Osteoblast (primary cell): Measurements from ENCODE around the gene SCAMP2. TPM values are rescaled to one million over a fixed set of nuclear protein-coding genes. Genes with fewer than 3 reads are reported as not detected.
"Not testable (repeated sequence)": the region's sequence is repeated elsewhere in the genome, so short reads cannot be mapped to it uniquely, and the experiment has no call there.

Experiments used
- DNase-seq: peaks from one replicate; pipeline ENCODE4 v3.0.0; 2011; ENCODE audit warnings: low spot score, mixed read lengths; ENCODE audit not compliant: insufficient read length; ENCODE audit errors: missing footprints
- H2AFZ ChIP-seq: 2 replicates; pipeline ENCODE4 v1.6.0; 2011; ENCODE audit warnings: mild to moderate bottlenecking, low read length
- H3K27ac ChIP-seq: 2 replicates; pipeline ENCODE4 v1.5.1; 2011; ENCODE audit warnings: mild to moderate bottlenecking, low read depth, low read length, moderate library complexity
- H3K27me3 ChIP-seq: 2 replicates; pipeline ENCODE4 v1.6.0; 2012; ENCODE audit warnings: mild to moderate bottlenecking, control low read depth, inconsistent platforms, low read length, moderate library complexity; ENCODE audit not compliant: insufficient read depth
- H3K36me3 ChIP-seq: 2 replicates; pipeline ENCODE4 v1.5.1; 2011; ENCODE audit warnings: mild to moderate bottlenecking, low read length, control low read depth, moderate library complexity; ENCODE audit not compliant: insufficient read depth
- H3K4me1 ChIP-seq: 2 replicates; pipeline ENCODE4 v1.5.1; 2011; ENCODE audit warnings: mild to moderate bottlenecking, low read length, control low read depth, moderate library complexity; ENCODE audit not compliant: insufficient read depth
- H3K4me2 ChIP-seq: 2 replicates; pipeline ENCODE4 v1.6.0; 2011; ENCODE audit warnings: mild to moderate bottlenecking, low read length; ENCODE audit not compliant: insufficient read depth
- H3K4me3 ChIP-seq: fragments of 200-600 bp; sonication (generic); 3 replicates; pipeline ENCODE4 v1.5.1; 2012; ENCODE audit warnings: mild to moderate bottlenecking, low read length, inconsistent platforms; ENCODE audit not compliant: insufficient read depth
- H3K79me2 ChIP-seq: 2 replicates; pipeline ENCODE4 v1.6.0; 2012; ENCODE audit warnings: mild to moderate bottlenecking, low read length, control low read depth, inconsistent platforms; ENCODE audit not compliant: insufficient read depth
- H3K9me3 ChIP-seq: 2 replicates; pipeline ENCODE4 v1.5.1; 2011; ENCODE audit warnings: low read depth, low read length, control low read depth
- H4K20me1 ChIP-seq: 2 replicates; pipeline ENCODE4 v1.6.0; 2012; ENCODE audit warnings: mild to moderate bottlenecking, low read length, control low read depth; ENCODE audit not compliant: insufficient read depth
- CTCF ChIP-seq: IDR thresholded peaks from 2 replicates; pipeline ENCODE4 v1.5.1; 2011; ENCODE audit warnings: mild to moderate bottlenecking, low read depth, low read length, moderate library complexity; ENCODE audit errors: extremely low read depth
- total RNA-seq: library from RNA; depleted of rRNA; stranded (reverse); fragments of >200 nt; gene quantifications from 2 replicates; pipeline ENCODE4 v1.2.3, GENCODE V29; 2012

Gene SCAMP2
- total RNA-seq, 1 donor, result 23.9 TPM

GRCh38 chr15:74890665-74890960 is 17.4 kb upstream of the SCAMP2 start:
- peak overlapping the region; percentile 100 for H3K4me3 ChIP-seq
- peak overlapping the region; percentile 79 for H3K27ac ChIP-seq
- peaks cover 14% of the 10 kb centered on the region for H3K36me3 ChIP-seq
- no peak for DNase-seq
- H3K4me1 ChIP-seq, result peaks cover 16% of the 10 kb centered on the region
- H3K9me3 ChIP-seq, result no peaks in the 10 kb centered on the region
- H4K20me1 ChIP-seq, result no peaks in the 10 kb centered on the region
- H3K4me2 ChIP-seq, result peak overlapping the region; percentile 98
- H3K27me3 ChIP-seq, result no peaks in the 10 kb centered on the region
- TF ChIP-seq CTCF, result no peak
- H2AFZ ChIP-seq, result peak overlapping the region; percentile 99
- H3K79me2 ChIP-seq, result peaks cover 13% of the 10 kb centered on the region

- Histone ChIP-seq H2AFZ (peak within 1 kb of the TSS; percentile 99), H3K4me3 (peak within 1 kb of the TSS; percentile 100), H4K20me1 (no peaks in the 10 kb centered on the region), H3K27ac (peak within 1 kb of the TSS; percentile 79), H3K36me3 (peaks cover 14% of the 10 kb centered on the region), H3K4me1 (peaks cover 17% of the 10 kb centered on the region), H3K27me3 (no peaks in the 10 kb centered on the region), H3K4me2 (peak within 1 kb of the TSS; percentile 98), H3K79me2 (peaks cover 13% of the 10 kb centered on the region), H3K9me3 (no peaks in the 10 kb centered on the region)
- peak; percentile 100 for DNase-seq
- no peak for TF ChIP-seq CTCF
Measured at GRCh38 chr15:74889883-74890664, 16.9 kb upstream of the SCAMP2 start, which contains the start of gene MPI. MPI (plus strand) TSS chr15:74890042; CDS start chr15:74890074, 32 bp downstream.

- no peaks in the 10 kb centered on the region for H3K9me3 ChIP-seq
- H2AFZ ChIP-seq, result peak overlapping the region; percentile 99
- DNase-seq, result peak; percentile 91
- peak overlapping the region; percentile 100 for H3K4me3 ChIP-seq
- H3K27me3 ChIP-seq, result no peaks in the 10 kb centered on the region
- peak overlapping the region; percentile 79 for H3K27ac ChIP-seq
- peak overlapping the region; percentile 98 for H3K4me2 ChIP-seq
- peaks cover 23% of the 10 kb centered on the region for H3K4me1 ChIP-seq
- H3K79me2 ChIP-seq, result peaks cover 13% of the 10 kb centered on the region
- TF ChIP-seq CTCF, result no peak
- H4K20me1 ChIP-seq, result no peaks in the 10 kb centered on the region
- peaks cover 14% of the 10 kb centered on the region for H3K36me3 ChIP-seq
Measured at GRCh38 chr15:74889390-74889882, 16.3 kb upstream of the SCAMP2 start.

GRCh38 chr15:74888716-74889115 is 15.6 kb upstream of the SCAMP2 start:
- no peak overlapping the region for H3K27ac ChIP-seq
- peak overlapping the region; percentile 99 for H2AFZ ChIP-seq
- no peak for TF ChIP-seq CTCF
- H3K4me3 ChIP-seq, result no peak overlapping the region
- H3K4me2 ChIP-seq, result no peak overlapping the region
- H4K20me1 ChIP-seq, result no peaks in the 10 kb centered on the region
- peaks cover 13% of the 10 kb centered on the region for H3K79me2 ChIP-seq
- no peaks in the 10 kb centered on the region for H3K9me3 ChIP-seq
- H3K27me3 ChIP-seq, result no peaks in the 10 kb centered on the region
- H3K36me3 ChIP-seq, result peaks cover 13% of the 10 kb centered on the region
- peaks cover 23% of the 10 kb centered on the region for H3K4me1 ChIP-seq
- no peak for DNase-seq

GRCh38 chr15:74887537-74888193 is 14.5 kb upstream of the SCAMP2 start:
- not testable (repeated sequence) for H3K36me3 ChIP-seq, H2AFZ ChIP-seq, H3K27me3 ChIP-seq, DNase-seq, H4K20me1 ChIP-seq, H3K4me3 ChIP-seq, H3K4me2 ChIP-seq, H3K27ac ChIP-seq, H3K9me3 ChIP-seq
- Histone ChIP-seq H3K4me1 (peaks cover 23% of the 10 kb centered on the region), H3K79me2 (peaks cover 13% of the 10 kb centered on the region)
